RKO (cell line): Measurements from ENCODE around the gene USP33.
"Not testable (repeated sequence)": the region's sequence is repeated elsewhere in the genome, so short reads cannot be mapped to it uniquely, and the experiment has no call there.

Source experiments
- DNase-seq: peaks from one replicate; pipeline ENCODE4 v3.0.0-alpha.2; 2016; ENCODE audit warnings: low spot score

USP33 gene

GRCh38 chr1:77671836-77672235 lies 87.8 kb downstream of the USP33 start:
- DNase-seq, result no peak

DNA sequence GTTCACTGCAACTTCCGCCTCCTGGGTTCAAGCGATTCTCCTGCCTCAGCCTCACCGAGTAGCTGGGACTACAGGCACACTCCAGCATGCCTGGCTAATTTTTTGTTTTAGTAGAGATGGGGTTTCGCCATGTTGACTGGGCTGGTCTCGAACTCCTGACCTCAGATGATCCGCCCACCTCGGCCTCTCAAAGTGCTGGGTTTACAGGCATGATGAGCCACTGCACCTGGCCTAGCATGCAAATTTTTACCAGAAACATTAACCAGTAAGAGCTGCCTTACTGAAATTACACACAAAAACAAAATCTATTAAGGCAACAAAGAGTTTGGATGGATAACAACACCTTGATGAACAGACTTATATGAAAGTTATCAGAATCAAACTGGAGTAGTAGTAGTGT lies 89.3 kb downstream of the USP33 start:
- no peak for DNase-seq

DNA sequence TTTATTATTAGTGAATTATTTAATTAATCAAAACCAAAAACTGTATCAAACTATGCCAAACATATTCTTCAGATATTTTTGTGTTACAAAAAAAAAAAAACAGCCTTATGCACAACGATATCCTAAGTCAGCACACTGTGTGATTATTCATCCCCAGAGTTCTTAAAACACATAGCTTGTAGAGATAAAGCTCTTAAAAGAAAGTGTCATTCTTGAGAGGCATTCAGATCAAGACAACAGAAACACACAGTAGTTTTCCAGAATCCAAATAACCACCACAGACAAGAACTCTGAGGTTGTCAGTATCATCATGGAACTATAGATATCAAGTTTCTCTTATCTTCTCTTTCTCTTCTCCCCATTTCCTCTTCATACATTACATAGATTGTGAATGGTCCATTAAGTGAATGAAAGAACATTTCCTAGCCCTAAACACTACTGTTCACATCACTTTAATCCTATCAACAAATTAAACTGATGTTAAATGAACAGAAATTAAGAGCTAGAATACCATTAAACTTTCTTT lies 90.7 kb downstream of the USP33 start:
- DNase-seq, result no peak

DNA sequence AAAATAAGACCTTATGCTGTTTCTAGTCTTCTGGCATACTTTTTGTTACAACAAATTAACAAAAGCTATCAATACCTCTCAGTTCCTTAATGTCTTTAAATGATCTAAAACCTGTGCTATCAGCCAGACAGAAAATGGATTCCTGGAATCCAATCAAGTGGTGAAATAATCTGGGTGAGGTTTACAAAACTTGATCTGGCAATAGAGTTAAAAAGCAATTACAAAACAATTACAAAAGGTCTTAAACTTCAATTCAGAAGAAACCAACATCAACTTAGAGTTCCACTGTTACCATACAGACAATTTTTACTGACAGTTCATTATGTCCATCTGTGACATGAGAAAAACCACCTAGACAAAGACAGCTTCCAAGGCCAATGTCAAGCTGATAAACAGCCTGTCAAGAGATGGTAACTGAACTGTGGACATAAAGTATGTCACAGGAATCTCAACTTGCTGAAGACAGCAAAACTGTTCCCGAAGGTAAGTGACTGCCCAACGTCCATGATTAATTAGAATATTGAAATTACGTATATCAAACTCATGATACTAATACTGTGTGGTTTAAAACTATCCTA lies 94.6 kb downstream of the USP33 start:
- DNase-seq, result no peak

GRCh38 chr1:77661696-77662095 lies 98.0 kb downstream of the USP33 start:
- no peak for DNase-seq

- no peak for DNase-seq
These were observed 99.6 kb downstream of the USP33 start for GRCh38 chr1:77659879-77660593.

GRCh38 chr1:77658271-77658670 lies 101.4 kb downstream of the USP33 start:
- no peak for DNase-seq

- DNase-seq, result no peak
These were observed 104.1 kb downstream of the USP33 start for GRCh38 chr1:77655431-77655974.

DNA sequence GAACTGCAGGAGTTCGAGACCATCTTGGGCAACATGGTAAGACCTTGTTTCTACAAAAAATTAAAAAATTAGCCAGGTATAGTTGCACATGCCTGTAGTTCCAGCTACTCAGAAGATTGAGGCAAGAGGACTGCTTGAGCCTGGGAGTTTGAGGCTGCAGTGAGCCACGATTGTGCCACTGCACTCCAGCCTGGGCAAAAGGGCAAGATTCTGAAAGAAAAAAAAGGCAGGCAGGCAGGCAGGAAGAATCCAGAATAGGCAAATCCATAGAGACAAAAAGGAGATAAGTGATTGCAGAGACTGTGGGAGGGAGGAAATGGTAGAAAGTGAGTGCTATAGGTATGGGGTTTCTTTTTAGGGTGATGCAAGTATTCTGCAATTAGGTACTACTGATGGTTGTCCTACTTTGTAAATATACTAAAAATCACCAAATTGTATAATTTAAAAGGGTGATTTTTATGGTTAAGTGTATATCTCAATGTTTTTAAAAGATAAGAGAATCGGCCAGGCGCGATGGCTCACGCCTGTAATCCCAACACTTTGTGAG lies 106.6 kb downstream of the USP33 start:
- DNase-seq, result no peak

DNA sequence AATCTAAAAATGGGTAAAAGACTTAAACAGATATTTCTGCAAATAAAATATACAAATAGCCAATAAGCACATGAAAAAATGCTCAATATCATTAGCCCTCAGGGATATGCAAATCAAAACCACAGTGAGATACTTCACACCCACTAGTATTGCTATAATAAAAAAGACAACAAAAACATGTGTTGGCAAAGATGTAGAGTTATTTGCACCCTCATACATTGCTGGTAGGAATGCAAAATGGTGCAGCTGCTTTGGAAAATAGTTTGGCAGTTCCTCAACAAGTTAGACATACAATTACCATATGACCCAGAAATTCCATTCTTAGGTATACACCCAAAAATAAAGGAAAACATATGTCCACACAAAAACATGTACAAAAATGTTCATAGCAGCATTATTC lies 107.4 kb downstream of the USP33 start:
- DNase-seq, result no peak

- DNase-seq, result no peak
These were observed 110.5 kb downstream of the USP33 start for GRCh38 chr1:77649127-77649526.

GRCh38 chr1:77646224-77646623 lies 113.4 kb downstream of the USP33 start:
- not testable (repeated sequence) for DNase-seq
